Measurements from ENCODE around the gene INS.

DNA sequence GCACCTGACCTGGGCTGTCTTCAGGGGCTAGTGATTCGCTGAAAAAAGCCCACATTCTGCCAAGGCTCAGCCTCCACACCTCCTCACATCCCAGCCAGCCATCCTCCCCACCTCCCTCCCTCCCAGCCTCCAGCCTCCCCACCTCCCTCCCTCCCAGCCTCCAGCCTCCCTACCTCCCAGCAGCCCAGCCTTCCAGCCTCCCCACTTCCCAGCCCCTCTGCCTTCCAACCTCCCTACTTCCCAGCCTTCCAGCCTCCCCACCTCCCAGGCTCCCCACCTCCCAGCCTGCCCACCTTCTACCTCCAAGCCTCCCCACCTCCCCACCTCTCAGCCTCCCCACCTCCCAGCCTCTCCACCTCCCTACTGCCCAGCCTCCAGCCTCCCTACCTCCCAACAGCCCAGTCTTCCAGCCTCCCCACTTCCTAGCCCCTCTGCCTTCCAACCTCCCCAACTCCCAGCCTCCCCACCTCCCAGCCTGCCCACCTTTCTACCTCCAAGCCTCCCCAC, 44.3 kb upstream of the INS start:
- TF ChIP-seq CTCF (IDR thresholded peaks at IDR 0.05) (no peak), POLR2AphosphoS5 (IDR thresholded peaks at IDR 0.05) (no peak), POLR2A (IDR thresholded peaks at IDR 0.05) (no peak)

All from prostate gland (tissue), 2 donors.